ENCODE measurements around the gene POMP. TPM values are rescaled to one million over a fixed set of nuclear protein-coding genes. Genes with fewer than 3 reads are reported as not detected.

The POMP gene
- total RNA-seq, 1 experiment from 2014 or later = 92.0 TPM

DNA sequence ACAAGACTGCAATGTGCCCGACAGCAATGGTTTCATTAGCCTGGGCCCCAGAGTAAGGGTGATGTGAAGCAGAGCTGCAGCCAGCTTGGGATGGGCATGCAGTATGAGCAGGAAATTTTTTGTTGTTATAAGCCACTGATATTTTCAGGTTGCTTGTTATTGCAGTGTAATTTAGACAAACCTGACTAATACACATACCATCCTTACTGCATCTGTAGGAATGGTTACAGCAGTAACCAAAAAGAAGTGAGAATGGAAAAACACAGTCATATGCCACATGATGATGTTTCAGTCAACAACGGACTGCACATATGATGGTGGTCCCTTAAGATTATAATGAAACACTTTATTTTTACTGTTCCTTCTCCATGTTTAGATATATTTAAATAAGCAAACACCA is 8.6 kb upstream of the POMP start:
- no peaks in the 10 kb centered on the region for H3K9me3 ChIP-seq (ENCODE audit: control insufficient read depth, insufficient read depth, low read depth, low read length)
- no TSS peak for BruUV-seq (replicated peaks)
- in situ Hi-C loops (cut with HindIII; ENCODE audit: low pct_unique_long_range_greater_than_20kb, low sequenced_read_pairs) (no loop called here), intact Hi-C loops (cut with micrococcal nuclease; ENCODE audit: unreplicated experiment) (no loop called here)
- no peaks in the 10 kb centered on the region for H3K27me3 ChIP-seq (ENCODE audit: control insufficient read depth, insufficient read depth, low read length)
- H3K4me3 ChIP-seq (ENCODE audit: low read depth in 2 of 2, low read length in 2 of 2) = no peak overlapping the region
- no peaks in the 10 kb centered on the region for H3K36me3 ChIP-seq (ENCODE audit: control insufficient read depth, insufficient read depth, low read length)
- ChIA-PET CTCF (no interaction called here), POLR2A (no interaction called here)
- DNase-seq (ENCODE audit: low read depth, low spot score) (no peak), ATAC-seq (no peak)
- no peak for TF ChIP-seq REST (IDR thresholded peaks at IDR 0.05; ENCODE audit: insufficient read depth in 1 of 2, low read depth in 2 of 2, low read length in 1 of 2)
- TF ChIP-seq SIN3A (IDR thresholded peaks at IDR 0.05; ENCODE audit: borderline replicate concordance, insufficient read depth, low read depth, low read length) = no peak
- TF ChIP-seq POLR2AphosphoS5 (IDR thresholded peaks at IDR 0.05; ENCODE audit: low read depth, low read length) = no peak
- TF ChIP-seq TCF7L2 (IDR thresholded peaks at IDR 0.05; ENCODE audit: low read depth, low read length) = no peak
- TF ChIP-seq CTCF (IDR thresholded peaks at IDR 0.05) = no peak
- no peaks in the 10 kb centered on the region for H3K4me1 ChIP-seq (ENCODE audit: control insufficient read depth, insufficient read depth, low read length)
- H3K27ac ChIP-seq (ENCODE audit: low read length) = no peak overlapping the region

DNA sequence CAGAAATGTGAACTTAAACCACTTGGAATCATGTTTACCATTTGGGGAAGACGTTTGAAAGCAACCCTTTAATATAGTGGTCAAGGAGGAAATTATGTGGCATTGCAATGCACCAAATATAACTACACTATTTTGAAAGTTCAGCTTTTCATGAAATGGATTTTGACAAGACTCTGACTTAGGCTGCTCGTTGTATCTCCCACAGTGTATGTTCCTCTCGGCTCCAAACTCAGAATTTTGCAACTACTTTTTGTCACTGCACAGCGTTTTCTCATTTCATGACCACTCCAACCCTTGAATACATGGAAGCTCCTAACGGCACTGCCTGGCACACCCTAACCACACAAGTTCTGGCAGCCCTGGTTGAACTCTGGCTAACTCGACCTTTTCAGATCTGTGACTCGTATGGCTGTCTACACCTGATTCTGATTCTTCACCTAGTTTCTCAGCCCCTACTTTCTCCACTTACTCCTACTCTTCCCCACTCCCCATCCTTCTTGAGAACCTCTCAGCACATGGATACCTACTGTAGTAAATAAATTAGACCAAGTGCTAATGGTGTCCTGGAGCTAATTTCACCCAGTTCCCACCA is 7.0 kb upstream of the POMP start:
- Histone ChIP-seq H3K27ac (ENCODE audit: low read length) (no peak overlapping the region), H3K4me1 (ENCODE audit: control insufficient read depth, insufficient read depth, low read length) (no peaks in the 10 kb centered on the region), H3K9me3 (ENCODE audit: control insufficient read depth, insufficient read depth, low read depth, low read length) (no peaks in the 10 kb centered on the region), H3K36me3 (ENCODE audit: control insufficient read depth, insufficient read depth, low read length) (no peaks in the 10 kb centered on the region), H3K4me3 (ENCODE audit: low read depth in 2 of 2, low read length in 2 of 2) (no peak overlapping the region), H3K27me3 (ENCODE audit: control insufficient read depth, insufficient read depth, low read length) (no peaks in the 10 kb centered on the region)
- intact Hi-C loops (cut with micrococcal nuclease; ENCODE audit: unreplicated experiment) (no loop called here), in situ Hi-C loops (cut with HindIII; ENCODE audit: low pct_unique_long_range_greater_than_20kb, low sequenced_read_pairs) (no loop called here)
- POLR2A ChIA-PET = no interaction called here
- no peak for ATAC-seq
- BruUV-seq (replicated peaks) = no TSS peak
- DNase-seq (ENCODE audit: low read depth, low spot score) = no peak
- TF ChIP-seq POLR2AphosphoS5 (IDR thresholded peaks at IDR 0.05; ENCODE audit: low read depth, low read length) = no peak
- TF ChIP-seq REST (IDR thresholded peaks at IDR 0.05; ENCODE audit: insufficient read depth in 1 of 2, low read depth in 2 of 2, low read length in 1 of 2) = no peak
- TF ChIP-seq CTCF (IDR thresholded peaks at IDR 0.05) = no peak
- no peak for TF ChIP-seq SIN3A (IDR thresholded peaks at IDR 0.05; ENCODE audit: borderline replicate concordance, insufficient read depth, low read depth, low read length)
- no peak for TF ChIP-seq TCF7L2 (IDR thresholded peaks at IDR 0.05; ENCODE audit: low read depth, low read length)
- CTCF ChIA-PET = no interaction called here

All from Panc1 (cell line).